Measurements from ENCODE around the gene BIRC6.
"Not testable (repeated sequence)": the region's sequence is repeated elsewhere in the genome, so short reads cannot be mapped to it uniquely, and the experiment has no call there.

DNA sequence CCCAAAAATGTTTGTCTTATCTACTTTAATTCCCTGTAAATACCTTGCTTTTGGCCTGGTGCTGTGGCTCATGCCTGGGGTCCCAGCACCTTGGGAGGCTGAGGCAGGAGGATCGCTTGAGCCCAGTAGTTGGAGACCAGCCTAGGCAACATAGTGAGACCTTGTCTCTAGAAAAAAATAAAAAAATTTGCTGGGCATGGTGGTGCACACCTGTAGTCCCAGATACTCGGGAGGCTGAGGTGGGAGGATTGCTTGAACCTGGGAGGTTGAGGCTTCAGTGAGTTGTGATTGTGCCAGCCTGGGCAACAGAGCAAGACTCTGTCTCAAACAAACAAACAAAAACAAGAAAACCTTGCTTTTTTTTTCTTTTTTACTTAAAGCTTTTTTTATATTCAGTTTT, 6.2 kb downstream of the BIRC6 start:
- TF ChIP-seq, protein P1, sequence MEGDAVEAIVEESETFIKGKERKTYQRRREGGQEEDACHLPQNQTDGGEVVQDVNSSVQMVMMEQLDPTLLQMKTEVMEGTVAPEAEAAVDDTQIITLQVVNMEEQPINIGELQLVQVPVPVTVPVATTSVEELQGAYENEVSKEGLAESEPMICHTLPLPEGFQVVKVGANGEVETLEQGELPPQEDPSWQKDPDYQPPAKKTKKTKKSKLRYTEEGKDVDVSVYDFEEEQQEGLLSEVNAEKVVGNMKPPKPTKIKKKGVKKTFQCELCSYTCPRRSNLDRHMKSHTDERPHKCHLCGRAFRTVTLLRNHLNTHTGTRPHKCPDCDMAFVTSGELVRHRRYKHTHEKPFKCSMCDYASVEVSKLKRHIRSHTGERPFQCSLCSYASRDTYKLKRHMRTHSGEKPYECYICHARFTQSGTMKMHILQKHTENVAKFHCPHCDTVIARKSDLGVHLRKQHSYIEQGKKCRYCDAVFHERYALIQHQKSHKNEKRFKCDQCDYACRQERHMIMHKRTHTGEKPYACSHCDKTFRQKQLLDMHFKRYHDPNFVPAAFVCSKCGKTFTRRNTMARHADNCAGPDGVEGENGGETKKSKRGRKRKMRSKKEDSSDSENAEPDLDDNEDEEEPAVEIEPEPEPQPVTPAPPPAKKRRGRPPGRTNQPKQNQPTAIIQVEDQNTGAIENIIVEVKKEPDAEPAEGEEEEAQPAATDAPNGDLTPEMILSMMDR (IDR thresholded peaks at IDR 0.05), result not testable (repeated sequence)
- TF ChIP-seq EZH2 (IDR thresholded peaks at IDR 0.05; ENCODE audit: borderline replicate concordance, insufficient read depth, low read depth, low read length, poor library complexity, severe bottlenecking), result not testable (repeated sequence)
